ENCODE results near the gene XYLT1.

- TF ChIP-seq, protein P1, sequence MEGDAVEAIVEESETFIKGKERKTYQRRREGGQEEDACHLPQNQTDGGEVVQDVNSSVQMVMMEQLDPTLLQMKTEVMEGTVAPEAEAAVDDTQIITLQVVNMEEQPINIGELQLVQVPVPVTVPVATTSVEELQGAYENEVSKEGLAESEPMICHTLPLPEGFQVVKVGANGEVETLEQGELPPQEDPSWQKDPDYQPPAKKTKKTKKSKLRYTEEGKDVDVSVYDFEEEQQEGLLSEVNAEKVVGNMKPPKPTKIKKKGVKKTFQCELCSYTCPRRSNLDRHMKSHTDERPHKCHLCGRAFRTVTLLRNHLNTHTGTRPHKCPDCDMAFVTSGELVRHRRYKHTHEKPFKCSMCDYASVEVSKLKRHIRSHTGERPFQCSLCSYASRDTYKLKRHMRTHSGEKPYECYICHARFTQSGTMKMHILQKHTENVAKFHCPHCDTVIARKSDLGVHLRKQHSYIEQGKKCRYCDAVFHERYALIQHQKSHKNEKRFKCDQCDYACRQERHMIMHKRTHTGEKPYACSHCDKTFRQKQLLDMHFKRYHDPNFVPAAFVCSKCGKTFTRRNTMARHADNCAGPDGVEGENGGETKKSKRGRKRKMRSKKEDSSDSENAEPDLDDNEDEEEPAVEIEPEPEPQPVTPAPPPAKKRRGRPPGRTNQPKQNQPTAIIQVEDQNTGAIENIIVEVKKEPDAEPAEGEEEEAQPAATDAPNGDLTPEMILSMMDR (conservative IDR thresholded peaks at IDR 0.05): no peak
- TF ChIP-seq EZH2 (IDR thresholded peaks at IDR 0.05; ENCODE audit: low read depth): no peak
These were observed 123.9 kb downstream of the XYLT1 start for GRCh38 chr16:17346621-17347569.

Data from PC-9 (cell line).